ENCODE data around the gene PNPLA8. TPM values are rescaled to one million over a fixed set of nuclear protein-coding genes. Genes with fewer than 3 reads are reported as not detected.
"Not testable (repeated sequence)": the region's sequence is repeated elsewhere in the genome, so short reads cannot be mapped to it uniquely, and the experiment has no call there.

Gene PNPLA8
- total RNA-seq, 1 donor from 2014 or later, result 12.1 TPM

- H3K27ac Mint-ChIP-seq (ENCODE audit: unreplicated experiment), result no peak overlapping the region
- H3K4me3 Mint-ChIP-seq, result no peak overlapping the region
- no peaks in the 10 kb centered on the region for H3K4me1 Mint-ChIP-seq
- H3K36me3 Mint-ChIP-seq (ENCODE audit: low read depth), result peaks cover 8% of the 10 kb centered on the region
- DNase-seq (ENCODE audit: low read depth, low spot score), result no peak
- H3K9me3 Mint-ChIP-seq, result no peaks in the 10 kb centered on the region
- TF ChIP-seq CTCF (conservative IDR thresholded peaks at IDR 0.05), result no peak
- no peaks in the 10 kb centered on the region for H3K27me3 Mint-ChIP-seq (ENCODE audit: low read depth)
These were observed 45.6 kb downstream of the PNPLA8 start for GRCh38 chr7:108480311-108480710.

GRCh38 chr7:108479751-108480150 lies 46.2 kb downstream of the PNPLA8 start:
- H3K4me1 Mint-ChIP-seq, result no peaks in the 10 kb centered on the region
- no peak for DNase-seq (ENCODE audit: low read depth, low spot score)
- no peak for TF ChIP-seq CTCF (conservative IDR thresholded peaks at IDR 0.05)
- H3K9me3 Mint-ChIP-seq, result no peaks in the 10 kb centered on the region
- H3K27ac Mint-ChIP-seq (ENCODE audit: unreplicated experiment), result no peak overlapping the region
- no peak overlapping the region for H3K4me3 Mint-ChIP-seq
- H3K36me3 Mint-ChIP-seq (ENCODE audit: low read depth), result peaks cover 8% of the 10 kb centered on the region
- no peaks in the 10 kb centered on the region for H3K27me3 Mint-ChIP-seq (ENCODE audit: low read depth)

GRCh38 chr7:108479118-108479517 lies 46.8 kb downstream of the PNPLA8 start:
- no peak for DNase-seq (ENCODE audit: low read depth, low spot score)
- H3K9me3 Mint-ChIP-seq, result no peaks in the 10 kb centered on the region
- TF ChIP-seq CTCF (conservative IDR thresholded peaks at IDR 0.05), result no peak
- H3K27me3 Mint-ChIP-seq (ENCODE audit: low read depth), result no peaks in the 10 kb centered on the region
- no peaks in the 10 kb centered on the region for H3K4me1 Mint-ChIP-seq
- no peak overlapping the region for H3K27ac Mint-ChIP-seq (ENCODE audit: unreplicated experiment)
- no peak overlapping the region for H3K4me3 Mint-ChIP-seq
- H3K36me3 Mint-ChIP-seq (ENCODE audit: low read depth), result peaks cover 8% of the 10 kb centered on the region

- no peak overlapping the region for H3K27ac Mint-ChIP-seq (ENCODE audit: unreplicated experiment)
- DNase-seq (ENCODE audit: low read depth, low spot score), result no peak
- peaks cover 5% of the 10 kb centered on the region for H3K27me3 Mint-ChIP-seq (ENCODE audit: low read depth)
- no peak overlapping the region for H3K4me3 Mint-ChIP-seq
- peaks cover 2% of the 10 kb centered on the region for H3K36me3 Mint-ChIP-seq (ENCODE audit: low read depth)
- peaks cover 6% of the 10 kb centered on the region for H3K4me1 Mint-ChIP-seq
- no peak for TF ChIP-seq CTCF (conservative IDR thresholded peaks at IDR 0.05)
- H3K9me3 Mint-ChIP-seq, result peaks cover 2% of the 10 kb centered on the region
These were observed 57.7 kb downstream of the PNPLA8 start for GRCh38 chr7:108468246-108468645.

- peaks cover 2% of the 10 kb centered on the region for H3K9me3 Mint-ChIP-seq
These were observed 58.5 kb downstream of the PNPLA8 start for GRCh38 chr7:108467391-108467790.

GRCh38 chr7:108466322-108466721 lies 59.6 kb downstream of the PNPLA8 start:
- not testable (repeated sequence) for H3K4me1 Mint-ChIP-seq; H3K27me3 Mint-ChIP-seq (ENCODE audit: low read depth); DNase-seq (ENCODE audit: low read depth, low spot score); H3K36me3 Mint-ChIP-seq (ENCODE audit: low read depth); H3K27ac Mint-ChIP-seq (ENCODE audit: unreplicated experiment); H3K9me3 Mint-ChIP-seq; H3K4me3 Mint-ChIP-seq

More at GRCh38 chr7:108467391-108467790, 58.5 kb downstream of the PNPLA8 start:
- Mint-ChIP-seq H3K36me3 (ENCODE audit: low read depth) (no peaks in the 10 kb centered on the region), H3K27me3 (ENCODE audit: low read depth) (peaks cover 5% of the 10 kb centered on the region), H3K27ac (ENCODE audit: unreplicated experiment) (no peak overlapping the region), H3K4me1 (peaks cover 6% of the 10 kb centered on the region), H3K4me3 (no peak overlapping the region)
- TF ChIP-seq CTCF (conservative IDR thresholded peaks at IDR 0.05), result no peak
- no peak for DNase-seq (ENCODE audit: low read depth, low spot score)
